Common myeloid progenitor, CD34-positive (primary cell): ENCODE measurements around the gene REXO1.

Source experiments
- CTCF ChIA-PET: fragments of 350-600 bp; sonication (Branson Sonifier 250); formaldehyde crosslinking; loops from one replicate; lab custom pipeline; 2021; ENCODE audit warnings: antibody characterized with exemption; lab: Charles Lee
- POLR2A ChIA-PET: fragments of 350-600 bp; sonication (Branson Sonifier 250); formaldehyde crosslinking; loops from one replicate; lab custom pipeline; 2021; ENCODE audit warnings: antibody characterized with exemption; lab: Charles Lee
- DNase-seq, 3 donors: peaks; one replicate each; pipeline versions ENCODE4 v3.0.0 to v3.0.0-alpha.2; 2013
- H3K27ac ChIP-seq, 2 experiments: 1 replicate in 1 of 2; 2 replicates in 1 of 2; pipeline ENCODE4 v1.7.0; 2013; ENCODE audit warnings: inconsistent platforms in 2 of 2, low read length in 2 of 2, mild to moderate bottlenecking in 2 of 2, low read depth in 1 of 2, moderate library complexity in 1 of 2; ENCODE audit not compliant: severe bottlenecking in 2 of 2, insufficient read depth in 1 of 2, poor library complexity in 1 of 2
- H3K27me3 ChIP-seq, 5 experiments: replicated peaks in 2 of 5; 1 replicate in 3 of 5; 2 replicates in 2 of 5; pipeline versions ENCODE4 v1.6.1 to v1.7.0; 2013; ENCODE audit warnings: low read length in 4 of 5, mild to moderate bottlenecking in 2 of 5, moderate library complexity in 2 of 5, inconsistent platforms in 1 of 5; ENCODE audit not compliant: insufficient read depth in 5 of 5, control insufficient read depth in 4 of 5
- H3K36me3 ChIP-seq, 4 experiments: 1 replicate in 2 of 4; 2 replicates in 2 of 4; pipeline versions ENCODE4 v1.6.1 to v1.7.0; 2013; ENCODE audit warnings: low read length in 3 of 4, control low read depth in 1 of 4, mild to moderate bottlenecking in 1 of 4; ENCODE audit not compliant: control insufficient read depth in 4 of 4, insufficient read depth in 4 of 4
- H3K4me1 ChIP-seq, 4 experiments: 1 replicate in 3 of 4; 2 replicates in 1 of 4; pipeline versions ENCODE4 v1.6.1 to v1.7.1; 2013; ENCODE audit warnings: low read length in 3 of 4, mild to moderate bottlenecking in 3 of 4, control low read depth in 1 of 4, inconsistent platforms in 1 of 4, moderate library complexity in 1 of 4; ENCODE audit not compliant: control insufficient read depth in 4 of 4, insufficient read depth in 4 of 4; ENCODE audit errors: control extremely low read depth in 1 of 4
- H3K4me3 ChIP-seq, 7 experiments: 1 replicate in 4 of 7; 2 replicates in 3 of 7; pipeline versions ENCODE4 v1.5.1 to v1.7.0; 2013; ENCODE audit warnings: mild to moderate bottlenecking in 7 of 7, low read length in 6 of 7, moderate library complexity in 6 of 7, inconsistent platforms in 2 of 7, low read depth in 2 of 7, control low read depth in 1 of 7; ENCODE audit not compliant: insufficient read depth in 4 of 7, control insufficient read depth in 1 of 7; ENCODE audit errors: extremely low read depth in 1 of 7
- H3K9me3 ChIP-seq, 5 experiments: 1 replicate in 4 of 5; 2 replicates in 1 of 5; pipeline versions ENCODE4 v1.6.1 to v1.7.1; 2013; ENCODE audit warnings: low read length in 4 of 5, mild to moderate bottlenecking in 2 of 5, inconsistent platforms in 1 of 5, low read depth in 1 of 5, moderate library complexity in 1 of 5; ENCODE audit not compliant: control insufficient read depth in 4 of 5, insufficient read depth in 2 of 5; ENCODE audit errors: control extremely low read depth in 1 of 5
- WGBS: methylation state at CpG from one replicate; pipeline ENCODE4 v1.1.5; 2013; ENCODE audit not compliant: insufficient coverage; 5-methylcytosine and 5-hydroxymethylcytosine counted together

The REXO1 gene

DNA sequence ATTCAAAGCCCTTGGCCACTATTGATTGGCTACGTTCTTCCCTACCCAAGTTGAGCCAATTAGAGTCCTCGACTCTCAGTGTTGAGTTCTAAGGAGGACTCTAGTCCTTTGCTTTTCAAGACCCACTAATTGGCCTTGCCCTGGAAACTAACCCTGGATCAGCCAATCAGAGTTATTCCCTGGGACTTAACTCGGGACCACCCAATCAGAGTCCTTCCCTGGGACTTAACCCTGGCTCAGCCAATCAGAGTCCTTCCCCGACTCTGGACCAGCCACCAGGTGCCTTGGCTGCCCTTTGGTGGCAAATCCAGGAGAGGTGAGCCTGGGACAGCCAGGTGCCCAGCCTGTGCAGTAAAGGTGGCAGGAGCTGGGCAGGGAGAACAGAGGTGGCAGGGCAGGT, 64.9 kb downstream of the REXO1 start:
- DNase-seq, result no peak
- H3K4me3 ChIP-seq, result no peak overlapping the region
- H3K9me3 ChIP-seq, result peaks cover 0 to 16% (median 11%) of the 10 kb centered on the region in 5 experiments
- peaks cover 4 to 77% (median 14%) of the 10 kb centered on the region in 5 experiments for H3K27me3 ChIP-seq
- H3K36me3 ChIP-seq, result no peaks in the 10 kb centered on the region
- ChIA-PET POLR2A (no interaction called here), CTCF (interaction anchor here (0.7 to 6.8 kb wide), 7 partner anchors 10 to 43 kb away, joined by 3 to 63 read pairs (median 3); no protein-coding TSS in a partner anchor)
- H3K4me1 ChIP-seq, result peaks cover 0 to 7% (median 2%) of the 10 kb centered on the region in 4 experiments
- WGBS, result 93% methylated on average over 4 of the region's 4 CpGs
- H3K27ac ChIP-seq, result no peak overlapping the region

DNA sequence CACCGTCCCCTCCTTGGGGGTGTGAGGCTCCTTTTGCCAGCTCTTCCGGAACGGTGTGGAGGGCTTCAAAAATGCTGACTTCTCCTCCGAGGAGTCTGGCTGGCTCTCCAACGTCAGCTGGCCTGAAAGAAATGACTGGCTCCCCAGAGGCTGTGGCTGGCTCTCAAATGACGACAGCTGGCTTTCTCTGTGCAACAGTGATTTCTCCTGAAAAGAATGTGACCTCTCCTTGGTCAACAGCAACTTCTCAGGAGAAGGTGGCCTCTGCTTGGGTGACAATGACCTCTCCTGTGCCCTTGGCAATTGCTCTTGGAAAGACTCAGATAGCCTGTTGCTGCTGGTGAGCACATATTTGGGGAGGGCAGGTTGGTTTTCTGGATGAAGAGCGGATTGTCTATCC, 65.8 kb downstream of the REXO1 start:
- no peak for DNase-seq
- peaks cover 0 to 7% (median 2%) of the 10 kb centered on the region in 4 experiments for H3K4me1 ChIP-seq
- no peak overlapping the region for H3K27ac ChIP-seq
- H3K36me3 ChIP-seq, result no peaks in the 10 kb centered on the region
- WGBS, result 87% methylated on average over 7 of the region's 7 CpGs
- no peak overlapping the region for H3K4me3 ChIP-seq
- POLR2A ChIA-PET, result no interaction called here
- CTCF ChIA-PET, result interaction anchor here (0.7 to 6.8 kb wide), 11 partner anchors 9 to 190 kb away, joined by 3 to 63 read pairs (median 4); partner anchors contain the start of gene MBD3
- H3K27me3 ChIP-seq, result peaks cover 4 to 79% (median 17%) of the 10 kb centered on the region in 5 experiments
- peaks cover 0 to 16% (median 11%) of the 10 kb centered on the region in 5 experiments for H3K9me3 ChIP-seq

- ChIA-PET POLR2A (no interaction called here), CTCF (interaction anchor here (0.7 to 6.8 kb wide), 11 partner anchors 9 to 174 kb away, joined by 3 to 63 read pairs (median 4); no protein-coding TSS in a partner anchor)
- DNase-seq, result peak; percentile 64 to 80 (median 71)
- no peaks in the 10 kb centered on the region for H3K36me3 ChIP-seq
- no peak overlapping the region for H3K4me3 ChIP-seq
- WGBS, result 49% methylated on average over 9 of the region's 14 CpGs
- H3K9me3 ChIP-seq, result peaks cover 0 to 16% (median 13%) of the 10 kb centered on the region in 5 experiments
- peaks cover 4 to 92% (median 28%) of the 10 kb centered on the region in 5 experiments for H3K27me3 ChIP-seq
- H3K4me1 ChIP-seq, result peaks cover 0 to 7% (median 2%) of the 10 kb centered on the region in 4 experiments
- no peak overlapping the region for H3K27ac ChIP-seq
These were observed 67.9 kb downstream of the REXO1 start for GRCh38 chr19:1780272-1780958.

GRCh38 chr19:1779574-1779973, 68.7 kb downstream of the REXO1 start:
- DNase-seq, result no peak
- peaks cover 4 to 95% (median 28%) of the 10 kb centered on the region in 5 experiments for H3K27me3 ChIP-seq
- H3K27ac ChIP-seq, result no peak overlapping the region
- no peak overlapping the region for H3K4me3 ChIP-seq
- peaks cover 0 to 7% (median 2%) of the 10 kb centered on the region in 4 experiments for H3K4me1 ChIP-seq
- ChIA-PET CTCF (interaction anchor here (0.8 kb wide), 1 partner anchor 14 kb away, joined by 5 read pairs; no protein-coding TSS in a partner anchor), POLR2A (no interaction called here)
- peaks cover 0 to 24% (median 20%) of the 10 kb centered on the region in 5 experiments for H3K9me3 ChIP-seq
- WGBS, result 21% methylated on average over 16 of the region's 16 CpGs
- H3K36me3 ChIP-seq, result no peaks in the 10 kb centered on the region

DNA sequence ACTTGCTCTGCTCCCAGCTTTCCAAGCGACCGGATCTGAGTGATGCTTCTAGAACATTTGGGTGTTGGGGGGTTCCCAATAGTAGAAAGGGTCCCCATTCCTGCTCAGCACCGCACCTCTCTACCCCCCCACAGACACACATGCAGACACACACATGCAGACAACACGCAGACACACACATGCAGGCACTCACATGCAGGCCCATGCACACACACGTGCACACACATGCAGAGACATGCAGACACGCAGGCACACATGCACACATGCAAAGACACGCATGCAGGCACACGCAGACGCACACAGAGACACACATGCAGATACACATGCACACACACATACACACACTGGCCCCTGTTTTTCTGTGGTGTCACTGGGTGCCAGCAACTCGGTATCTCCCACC, 71.1 kb downstream of the REXO1 start:
- Histone ChIP-seq H3K27me3 (peaks cover 4 to 96% (median 32%) of the 10 kb centered on the region in 5 experiments), H3K4me1 (no peaks in the 10 kb centered on the region), H3K27ac (no peak overlapping the region), H3K36me3 (no peaks in the 10 kb centered on the region), H3K4me3 (no peak overlapping the region), H3K9me3 (peaks cover 0 to 17% (median 16%) of the 10 kb centered on the region in 5 experiments)
- no peak for DNase-seq
- POLR2A ChIA-PET, result no interaction called here
- CTCF ChIA-PET, result interaction anchor here (2.0 kb wide), 1 partner anchor 15 kb away, joined by 5 read pairs; no protein-coding TSS in a partner anchor
- 61% methylated on average over 10 of the region's 10 CpGs for WGBS

GRCh38 chr19:1776606-1777147, 71.6 kb downstream of the REXO1 start:
- Histone ChIP-seq H3K36me3 (no peaks in the 10 kb centered on the region), H3K9me3 (peaks cover 0 to 13% (median 12%) of the 10 kb centered on the region in 5 experiments), H3K27me3 (peaks cover 1 to 95% (median 32%) of the 10 kb centered on the region in 5 experiments), H3K4me3 (no peak overlapping the region), H3K4me1 (no peaks in the 10 kb centered on the region), H3K27ac (no peak overlapping the region)
- CTCF ChIA-PET, result interaction anchor here (2.0 kb wide), 1 partner anchor 16 kb away, joined by 5 read pairs; no protein-coding TSS in a partner anchor
- DNase-seq, result no peak
- under 1% methylated on average over 14 of the region's 23 CpGs for WGBS
- POLR2A ChIA-PET, result no interaction called here
